HG02623 (cell line): ENCODE results near the gene TMEM126A.
"Not testable (repeated sequence)": the region's sequence is repeated elsewhere in the genome, so short reads cannot be mapped to it uniquely, and the experiment has no call there.

Source experiments
- ATAC-seq: cut with Tn5 transposase; IDR thresholded peaks from one replicate; pipeline ENCODE4 v1.9.1; 2021; ENCODE audit warnings: moderate library complexity; ENCODE audit not compliant: unreplicated experiment

TMEM126A gene

GRCh38 chr11:85647604-85648299 lies at the start of gene TMEM126A:
Gene TMEM126A, plus strand, starts transcription at chr11:85647967. Its CDS starts 2,289 bp downstream, at chr11:85650256.
- peak; percentile 99 for ATAC-seq

GRCh38 chr11:85599083-85599482 lies 48.7 kb upstream of the TMEM126A start:
- no peak for ATAC-seq

- ATAC-seq, result no peak
Observed at GRCh38 chr11:85602526-85603213, 45.1 kb upstream of the TMEM126A start.

- no peak for ATAC-seq
Observed at GRCh38 chr11:85603220-85603619, 44.5 kb upstream of the TMEM126A start.

- ATAC-seq, result not testable (repeated sequence)
Observed at GRCh38 chr11:85606237-85606636, 41.5 kb upstream of the TMEM126A start.

GRCh38 chr11:85608621-85609020 lies 39.1 kb upstream of the TMEM126A start:
- ATAC-seq, result not testable (repeated sequence)

- ATAC-seq, result not testable (repeated sequence)
Observed at GRCh38 chr11:85609286-85609685, 38.5 kb upstream of the TMEM126A start.

GRCh38 chr11:85611643-85612042 lies 36.1 kb upstream of the TMEM126A start:
- ATAC-seq, result not testable (repeated sequence)

GRCh38 chr11:85619499-85619898 lies 28.3 kb upstream of the TMEM126A start:
- ATAC-seq, result no peak

GRCh38 chr11:85620256-85620655 lies 27.5 kb upstream of the TMEM126A start:
- ATAC-seq, result no peak

- ATAC-seq, result no peak
Observed at GRCh38 chr11:85626496-85626895, 21.3 kb upstream of the TMEM126A start.

- ATAC-seq, result no peak
Observed at GRCh38 chr11:85627332-85627997, 20.3 kb upstream of the TMEM126A start, which contains the start of gene DLG2. Gene DLG2, minus strand, starts transcription at chr11:85627344.

GRCh38 chr11:85627998-85628770 lies 19.6 kb upstream of the TMEM126A start, which contains the start of gene TMEM126B:
Gene TMEM126B, plus strand, starts transcription at chr11:85628593. Its CDS starts 15 bp downstream, at chr11:85628608.
- peak; percentile 99 for ATAC-seq

GRCh38 chr11:85628771-85629341 lies 18.9 kb upstream of the TMEM126A start:
- ATAC-seq, result peak; percentile 2

- ATAC-seq, result no peak
Observed at GRCh38 chr11:85634747-85635146, 13.0 kb upstream of the TMEM126A start.

GRCh38 chr11:85643191-85643614 lies 4.6 kb upstream of the TMEM126A start:
- ATAC-seq, result no peak

- no peak for ATAC-seq
Observed at GRCh38 chr11:85647078-85647477, 689 bp upstream of the TMEM126A start.

- no peak for ATAC-seq
Observed at GRCh38 chr11:85651118-85651517, 3.4 kb downstream of the TMEM126A start.

- ATAC-seq, result no peak
Observed at GRCh38 chr11:85652786-85653447, 5.2 kb downstream of the TMEM126A start.

- ATAC-seq, result not testable (repeated sequence)
Observed at GRCh38 chr11:85654343-85654742, 6.6 kb downstream of the TMEM126A start.
